SK-N-SH treated with all-trans-retinoic acid at 6 μM for 48 hours (cell line): Measurements from ENCODE around the gene UIMC1.

Experiments
- ATAC-seq: fragments of 200-7000 bp; cut with Tn5 transposase; 3 replicates; pipeline ENCODE4 v1.9.1; 2020; ENCODE audit warnings: mild to moderate bottlenecking, moderate library complexity
- ARNTL ChIP-seq: fragments of 450-650 bp; formaldehyde crosslinking; IDR thresholded peaks from 2 replicates; pipeline ENCODE4 v1.5.0; 2020; ENCODE audit warnings: low read depth, mild to moderate bottlenecking, moderate library complexity, borderline replicate concordance
- BACH2 ChIP-seq: fragments of 250-450 bp; sonication (Bioruptor Pico); IDR thresholded peaks from 2 replicates; pipeline ENCODE4 v1.9.0; 2021; ENCODE audit warnings: mild to moderate bottlenecking, borderline replicate concordance
- CSDC2 ChIP-seq: fragments of 250-450 bp; sonication (Bioruptor Pico); IDR thresholded peaks from 2 replicates; pipeline ENCODE4 v1.5.0; 2020; ENCODE audit warnings: mild to moderate bottlenecking, moderate library complexity
- GLIS3 ChIP-seq: fragments of 250-450 bp; sonication (Bioruptor Pico); IDR thresholded peaks from 2 replicates; pipeline ENCODE4 v1.5.0; 2020; ENCODE audit warnings: mild to moderate bottlenecking, moderate library complexity
- OSR1 ChIP-seq: fragments of 250-450 bp; sonication (Bioruptor Pico); IDR thresholded peaks from 2 replicates; pipeline ENCODE4 v1.8.0; 2022; ENCODE audit warnings: moderate library complexity, mild to moderate bottlenecking, inconsistent platforms
- PPARA ChIP-seq: fragments of 250-450 bp; sonication (Bioruptor Pico); IDR thresholded peaks from 2 replicates; pipeline ENCODE4 v1.5.0; 2020; ENCODE audit warnings: mild to moderate bottlenecking, borderline replicate concordance
- RARB ChIP-seq: fragments of 250-450 bp; sonication (Bioruptor Pico); IDR thresholded peaks from 2 replicates; pipeline ENCODE4 v1.8.0; 2021; ENCODE audit warnings: mild to moderate bottlenecking, moderate library complexity
- SNAI2 ChIP-seq: fragments of 250-450 bp; sonication (Bioruptor Pico); IDR thresholded peaks from 2 replicates; pipeline ENCODE4 v1.5.0; 2020; ENCODE audit warnings: mild to moderate bottlenecking, moderate library complexity
- TCF4 ChIP-seq: fragments of 250-450 bp; sonication (Bioruptor Pico); IDR thresholded peaks from 2 replicates; pipeline ENCODE4 v1.8.0; 2021; ENCODE audit warnings: mild to moderate bottlenecking, moderate library complexity, borderline replicate concordance
- TOX ChIP-seq: fragments of 250-450 bp; sonication (Bioruptor Pico); IDR thresholded peaks from 2 replicates; pipeline ENCODE4 v1.8.0; 2021; ENCODE audit warnings: mild to moderate bottlenecking, moderate library complexity, borderline replicate concordance
- ZC3H10 ChIP-seq: fragments of 250-450 bp; sonication (Bioruptor Pico); IDR thresholded peaks from 2 replicates; pipeline ENCODE4 v1.5.1; 2021; ENCODE audit warnings: mild to moderate bottlenecking, moderate library complexity
- ZFP3 ChIP-seq: fragments of 250-450 bp; sonication (Bioruptor Pico); IDR thresholded peaks from 2 replicates; pipeline ENCODE4 v1.5.0; 2020; ENCODE audit warnings: mild to moderate bottlenecking, moderate library complexity
- ZFP30 ChIP-seq: fragments of 450-650 bp; formaldehyde crosslinking; IDR thresholded peaks from 2 replicates; pipeline ENCODE4 v1.5.0; 2022; ENCODE audit warnings: mild to moderate bottlenecking, moderate library complexity
- ZNF565 ChIP-seq: fragments of 450-650 bp; formaldehyde crosslinking; conservative IDR thresholded peaks from 2 replicates; pipeline ENCODE4 v1.5.0; 2020; ENCODE audit warnings: low read depth, mild to moderate bottlenecking, moderate library complexity
- ZNF70 ChIP-seq: fragments of 450-650 bp; formaldehyde crosslinking; IDR thresholded peaks from 2 replicates; pipeline ENCODE4 v1.5.0; 2020; ENCODE audit warnings: mild to moderate bottlenecking, moderate library complexity
- TF ChIP-seq, protein P1 (sequence below): fragments of 250-450 bp; sonication (Bioruptor Pico); IDR thresholded peaks from 2 replicates; pipeline ENCODE4 v1.5.1; 2021; ENCODE audit warnings: mild to moderate bottlenecking, moderate library complexity
- TF ChIP-seq, protein P2 (sequence below): fragments of 250-450 bp; sonication (Bioruptor Pico); IDR thresholded peaks from 2 replicates; pipeline ENCODE4 v1.5.1; 2020; ENCODE audit warnings: low read depth, mild to moderate bottlenecking, moderate library complexity
- TF ChIP-seq, protein P3 (sequence below): fragments of 250-450 bp; sonication (Bioruptor Pico); IDR thresholded peaks from 2 replicates; pipeline ENCODE4 v1.5.0; 2020; ENCODE audit warnings: mild to moderate bottlenecking, moderate library complexity
- TF ChIP-seq, protein P4 (sequence below): fragments of 250-450 bp; sonication (Bioruptor Pico); IDR thresholded peaks from 2 replicates; pipeline ENCODE4 v1.8.0; 2021; ENCODE audit warnings: low read depth, mild to moderate bottlenecking, moderate library complexity, borderline replicate concordance

Gene UIMC1

DNA sequence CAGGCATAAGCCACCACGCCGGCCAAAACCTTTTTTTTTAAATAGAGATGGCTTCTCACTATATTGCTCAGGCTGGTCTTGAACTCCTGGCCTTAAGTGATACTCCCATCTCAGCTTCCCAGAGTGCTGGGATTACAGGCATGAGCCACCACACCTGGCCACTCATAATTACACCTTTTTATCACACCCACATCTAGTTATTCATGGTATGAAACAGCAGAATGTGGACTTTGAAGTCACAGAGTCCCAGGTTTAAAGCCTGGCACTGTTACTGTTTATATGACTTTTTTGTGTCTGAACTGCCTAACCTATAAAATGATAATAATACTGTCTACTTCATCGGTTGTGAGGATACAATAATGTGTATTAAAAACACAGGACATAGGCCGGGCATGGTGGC, 39.1 kb upstream of the UIMC1 start (continued):
- TF ChIP-seq, protein P1, sequence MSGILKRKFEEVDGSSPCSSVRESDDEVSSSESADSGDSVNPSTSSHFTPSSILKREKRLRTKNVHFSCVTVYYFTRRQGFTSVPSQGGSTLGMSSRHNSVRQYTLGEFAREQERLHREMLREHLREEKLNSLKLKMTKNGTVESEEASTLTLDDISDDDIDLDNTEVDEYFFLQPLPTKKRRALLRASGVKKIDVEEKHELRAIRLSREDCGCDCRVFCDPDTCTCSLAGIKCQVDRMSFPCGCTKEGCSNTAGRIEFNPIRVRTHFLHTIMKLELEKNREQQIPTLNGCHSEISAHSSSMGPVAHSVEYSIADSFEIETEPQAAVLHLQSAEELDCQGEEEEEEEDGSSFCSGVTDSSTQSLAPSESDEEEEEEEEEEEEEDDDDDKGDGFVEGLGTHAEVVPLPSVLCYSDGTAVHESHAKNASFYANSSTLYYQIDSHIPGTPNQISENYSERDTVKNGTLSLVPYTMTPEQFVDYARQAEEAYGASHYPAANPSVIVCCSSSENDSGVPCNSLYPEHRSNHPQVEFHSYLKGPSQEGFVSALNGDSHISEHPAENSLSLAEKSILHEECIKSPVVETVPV (CRISPR knock-in tag), result no peak
- no peak for TF ChIP-seq CSDC2 (CRISPR knock-in tag)
- no peak for TF ChIP-seq BACH2 (CRISPR knock-in tag)
- no peak for TF ChIP-seq TCF4 (CRISPR knock-in tag)
- no peak for TF ChIP-seq ARNTL
- no peak for TF ChIP-seq ZNF70 (CRISPR knock-in tag)

DNA sequence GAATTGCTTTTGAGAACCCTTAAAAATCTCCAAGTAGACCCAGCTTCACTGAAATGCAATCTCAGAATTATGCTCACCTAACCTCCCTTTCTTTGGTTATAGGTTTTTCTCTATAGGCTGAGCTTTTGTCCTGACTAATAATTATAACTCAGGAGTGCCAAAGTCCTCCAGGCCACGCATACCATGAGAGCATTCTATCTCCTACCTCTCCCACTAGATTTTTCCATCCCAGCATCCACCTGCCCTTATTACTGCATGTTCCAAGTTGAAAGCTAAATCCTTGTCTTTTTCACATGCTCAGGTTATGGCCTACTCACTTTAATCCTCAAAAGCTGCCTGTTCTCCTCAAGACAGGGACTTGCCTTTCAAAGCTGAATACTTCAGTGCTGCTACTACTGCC, 38.1 kb upstream of the UIMC1 start:
- ATAC-seq, result no peak
- TF ChIP-seq, protein P1 (CRISPR knock-in tag), result no peak
- TF ChIP-seq BACH2 (CRISPR knock-in tag) (no peak), ZFP3 (no peak), SNAI2 (CRISPR knock-in tag) (no peak), TOX (CRISPR knock-in tag) (no peak), ZNF70 (CRISPR knock-in tag) (no peak), GLIS3 (CRISPR knock-in tag) (no peak)
- TF ChIP-seq, protein P2, sequence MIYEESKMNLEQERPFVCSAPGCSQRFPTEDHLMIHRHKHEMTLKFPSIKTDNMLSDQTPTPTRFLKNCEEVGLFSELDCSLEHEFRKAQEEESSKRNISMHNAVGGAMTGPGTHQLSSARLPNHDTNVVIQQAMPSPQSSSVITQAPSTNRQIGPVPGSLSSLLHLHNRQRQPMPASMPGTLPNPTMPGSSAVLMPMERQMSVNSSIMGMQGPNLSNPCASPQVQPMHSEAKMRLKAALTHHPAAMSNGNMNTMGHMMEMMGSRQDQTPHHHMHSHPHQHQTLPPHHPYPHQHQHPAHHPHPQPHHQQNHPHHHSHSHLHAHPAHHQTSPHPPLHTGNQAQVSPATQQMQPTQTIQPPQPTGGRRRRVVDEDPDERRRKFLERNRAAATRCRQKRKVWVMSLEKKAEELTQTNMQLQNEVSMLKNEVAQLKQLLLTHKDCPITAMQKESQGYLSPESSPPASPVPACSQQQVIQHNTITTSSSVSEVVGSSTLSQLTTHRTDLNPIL (CRISPR knock-in tag), result no peak
- TF ChIP-seq, protein P3, sequence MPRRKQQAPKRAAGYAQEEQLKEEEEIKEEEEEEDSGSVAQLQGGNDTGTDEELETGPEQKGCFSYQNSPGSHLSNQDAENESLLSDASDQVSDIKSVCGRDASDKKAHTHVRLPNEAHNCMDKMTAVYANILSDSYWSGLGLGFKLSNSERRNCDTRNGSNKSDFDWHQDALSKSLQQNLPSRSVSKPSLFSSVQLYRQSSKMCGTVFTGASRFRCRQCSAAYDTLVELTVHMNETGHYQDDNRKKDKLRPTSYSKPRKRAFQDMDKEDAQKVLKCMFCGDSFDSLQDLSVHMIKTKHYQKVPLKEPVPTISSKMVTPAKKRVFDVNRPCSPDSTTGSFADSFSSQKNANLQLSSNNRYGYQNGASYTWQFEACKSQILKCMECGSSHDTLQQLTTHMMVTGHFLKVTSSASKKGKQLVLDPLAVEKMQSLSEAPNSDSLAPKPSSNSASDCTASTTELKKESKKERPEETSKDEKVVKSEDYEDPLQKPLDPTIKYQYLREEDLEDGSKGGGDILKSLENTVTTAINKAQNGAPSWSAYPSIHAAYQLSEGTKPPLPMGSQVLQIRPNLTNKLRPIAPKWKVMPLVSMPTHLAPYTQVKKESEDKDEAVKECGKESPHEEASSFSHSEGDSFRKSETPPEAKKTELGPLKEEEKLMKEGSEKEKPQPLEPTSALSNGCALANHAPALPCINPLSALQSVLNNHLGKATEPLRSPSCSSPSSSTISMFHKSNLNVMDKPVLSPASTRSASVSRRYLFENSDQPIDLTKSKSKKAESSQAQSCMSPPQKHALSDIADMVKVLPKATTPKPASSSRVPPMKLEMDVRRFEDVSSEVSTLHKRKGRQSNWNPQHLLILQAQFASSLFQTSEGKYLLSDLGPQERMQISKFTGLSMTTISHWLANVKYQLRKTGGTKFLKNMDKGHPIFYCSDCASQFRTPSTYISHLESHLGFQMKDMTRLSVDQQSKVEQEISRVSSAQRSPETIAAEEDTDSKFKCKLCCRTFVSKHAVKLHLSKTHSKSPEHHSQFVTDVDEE, result no peak
- TF ChIP-seq, all 23 proteins: peak for 0

DNA sequence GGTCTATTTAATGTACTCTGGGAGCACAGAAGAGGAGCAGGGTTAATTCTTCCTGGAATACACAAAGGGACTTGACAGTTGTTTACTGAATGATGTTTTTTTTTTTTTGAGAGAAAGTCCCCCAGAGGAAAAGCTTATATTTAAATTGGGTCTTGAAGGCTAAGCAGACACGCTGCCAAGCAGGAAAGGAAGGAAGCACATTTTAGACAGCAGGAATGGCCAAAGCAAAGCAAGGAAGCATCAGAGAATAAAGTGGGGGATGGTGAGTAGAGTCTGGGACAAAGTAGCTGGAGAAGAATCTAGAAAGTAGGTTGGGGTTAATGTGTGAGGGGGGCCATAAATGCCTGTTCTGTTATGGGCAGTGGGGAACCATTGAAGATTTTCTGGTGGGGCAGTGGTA, 37.4 kb upstream of the UIMC1 start:
- ATAC-seq, result no peak
- no peak for TF ChIP-seq ZFP30
- TF ChIP-seq ZNF70 (CRISPR knock-in tag), result no peak

DNA sequence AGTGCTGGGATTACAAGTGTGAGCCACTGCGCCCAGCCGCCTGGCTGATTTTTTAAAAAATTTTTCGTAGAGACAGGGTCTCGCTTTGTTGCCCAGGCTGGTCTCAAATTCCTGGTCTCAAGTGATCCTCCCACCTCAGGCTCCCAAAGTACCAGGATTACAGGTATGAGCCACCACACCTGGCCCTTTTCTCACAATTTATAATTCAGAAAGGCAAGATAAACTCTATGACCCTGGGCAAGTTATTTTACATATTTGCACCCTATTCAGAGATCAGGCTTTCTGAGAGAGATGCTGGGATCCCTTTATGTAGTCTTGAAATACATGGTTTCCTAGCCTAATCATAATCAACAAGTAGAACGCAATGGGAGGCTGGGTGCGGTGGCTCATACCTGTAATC, 36.5 kb upstream of the UIMC1 start:
- no peak for TF ChIP-seq RARB
- no peak for TF ChIP-seq OSR1 (CRISPR knock-in tag)
- no peak for TF ChIP-seq TOX (CRISPR knock-in tag)
- no peak for TF ChIP-seq PPARA
- no peak for TF ChIP-seq CSDC2 (CRISPR knock-in tag)
- TF ChIP-seq, protein P4, sequence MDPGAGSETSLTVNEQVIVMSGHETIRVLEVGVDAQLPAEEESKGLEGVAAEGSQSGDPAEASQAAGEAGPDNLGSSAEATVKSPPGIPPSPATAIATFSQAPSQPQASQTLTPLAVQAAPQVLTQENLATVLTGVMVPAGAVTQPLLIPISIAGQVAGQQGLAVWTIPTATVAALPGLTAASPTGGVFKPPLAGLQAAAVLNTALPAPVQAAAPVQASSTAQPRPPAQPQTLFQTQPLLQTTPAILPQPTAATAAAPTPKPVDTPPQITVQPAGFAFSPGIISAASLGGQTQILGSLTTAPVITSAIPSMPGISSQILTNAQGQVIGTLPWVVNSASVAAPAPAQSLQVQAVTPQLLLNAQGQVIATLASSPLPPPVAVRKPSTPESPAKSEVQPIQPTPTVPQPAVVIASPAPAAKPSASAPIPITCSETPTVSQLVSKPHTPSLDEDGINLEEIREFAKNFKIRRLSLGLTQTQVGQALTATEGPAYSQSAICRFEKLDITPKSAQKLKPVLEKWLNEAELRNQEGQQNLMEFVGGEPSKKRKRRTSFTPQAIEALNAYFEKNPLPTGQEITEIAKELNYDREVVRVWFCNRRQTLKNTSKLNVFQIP, result no peak
- TF ChIP-seq, protein P3, result no peak
- TF ChIP-seq ZC3H10 (CRISPR knock-in tag), result no peak
- TF ChIP-seq ARNTL, result no peak
- TF ChIP-seq GLIS3 (CRISPR knock-in tag), result no peak
- TF ChIP-seq, protein P2 (CRISPR knock-in tag), result no peak
- no peak for TF ChIP-seq TCF4 (CRISPR knock-in tag)
- TF ChIP-seq ZFP30, result no peak
- TF ChIP-seq ZNF565, result no peak
- TF ChIP-seq, protein P1 (CRISPR knock-in tag), result no peak
- TF ChIP-seq, all 23 proteins: peak for 0
- no peak for ATAC-seq
